Measurements from ENCODE around the gene TCN2. TPM values are rescaled to one million over a fixed set of nuclear protein-coding genes. Genes with fewer than 3 reads are reported as not detected.

TCN2 gene
- total RNA-seq, 4 donors from 2014 or later: 38.2 to 56.1 (median 43.8) TPM

DNA sequence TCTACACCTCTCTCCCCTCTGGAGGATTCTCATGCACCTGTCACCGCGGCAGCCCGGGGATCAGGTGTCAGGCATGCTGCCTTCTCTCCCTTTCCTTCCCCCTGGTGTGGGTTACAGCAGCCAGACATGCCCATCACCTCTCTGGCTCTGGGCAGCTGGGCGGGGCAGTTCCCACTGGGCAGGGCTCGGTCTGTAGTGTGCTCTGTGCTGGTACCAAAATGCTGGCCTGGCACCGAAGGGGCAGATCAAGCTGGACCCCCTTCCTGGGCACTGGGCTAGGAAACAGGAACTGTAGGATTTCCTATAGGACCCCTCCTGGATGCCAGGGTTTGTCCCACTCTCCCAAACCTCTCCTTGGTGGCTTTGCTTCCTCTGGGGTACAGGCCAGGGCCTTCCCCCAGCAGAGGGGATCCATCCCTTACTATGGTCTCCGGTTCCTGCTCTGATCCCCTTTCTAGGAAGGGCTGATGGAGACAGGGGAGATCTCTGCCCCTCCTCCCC, 33.3 kb upstream of the TCN2 start:
- 32 to 51% methylated on average over 4 to 7 of the region's 7 CpGs for WGBS, 2 donors
- H3K4me3 ChIP-seq: peak overlapping the region; percentile 13 to 54 (median 30)

DNA sequence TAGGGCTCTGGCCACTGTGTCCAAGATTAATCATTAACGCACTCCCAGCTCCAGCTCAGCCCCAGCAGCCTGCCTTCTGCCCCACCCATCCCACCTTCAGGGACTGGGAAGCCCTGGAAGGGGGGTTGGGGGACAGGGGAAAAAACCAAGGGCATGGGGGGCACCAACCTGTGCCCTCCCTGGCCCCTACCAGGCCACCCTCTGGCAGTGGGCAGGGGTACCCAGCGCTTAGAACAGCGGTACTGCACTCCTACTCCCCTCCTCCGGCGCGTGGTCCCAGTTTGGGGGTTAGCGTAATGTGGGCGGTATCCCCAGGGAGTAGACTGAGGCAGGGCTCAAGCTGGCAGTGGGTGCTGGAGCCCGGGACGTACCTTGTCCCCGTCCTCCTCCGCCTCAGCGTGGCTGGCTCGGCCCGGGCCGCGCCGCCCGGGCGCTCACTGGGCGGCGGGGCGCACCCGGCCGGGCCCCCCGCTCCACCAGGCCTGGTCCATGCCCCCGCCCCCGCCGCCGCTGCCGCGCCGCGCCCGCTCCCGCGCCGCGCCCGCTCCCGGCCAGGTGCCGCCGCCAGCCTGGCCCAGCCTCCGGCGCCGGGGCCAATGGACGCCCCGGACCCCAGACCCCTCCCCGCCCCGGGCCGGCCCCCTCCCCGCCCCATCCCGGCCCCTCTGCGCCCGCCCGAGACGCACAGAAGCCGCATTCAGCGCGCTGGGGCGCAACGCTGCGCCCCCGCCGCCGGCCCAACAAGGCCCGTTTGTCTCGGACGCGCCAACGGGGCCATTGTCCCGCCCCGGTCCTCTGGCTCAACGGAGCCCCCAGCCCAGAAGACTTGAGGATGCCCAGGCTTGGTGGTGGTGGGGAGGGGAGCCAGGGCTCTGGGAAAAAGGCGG, 32.6 kb upstream of the TCN2 start, which contains the start of gene GAL3ST1:
TSS of gene GAL3ST1 (minus strand) at position 571 of the 887 bp plus-strand sequence. CDS start 17,273 bp downstream, outside the sequence.
- no peak for TF ChIP-seq POLR2A (IDR thresholded peaks at IDR 0.05)
- TF ChIP-seq, protein P1, sequence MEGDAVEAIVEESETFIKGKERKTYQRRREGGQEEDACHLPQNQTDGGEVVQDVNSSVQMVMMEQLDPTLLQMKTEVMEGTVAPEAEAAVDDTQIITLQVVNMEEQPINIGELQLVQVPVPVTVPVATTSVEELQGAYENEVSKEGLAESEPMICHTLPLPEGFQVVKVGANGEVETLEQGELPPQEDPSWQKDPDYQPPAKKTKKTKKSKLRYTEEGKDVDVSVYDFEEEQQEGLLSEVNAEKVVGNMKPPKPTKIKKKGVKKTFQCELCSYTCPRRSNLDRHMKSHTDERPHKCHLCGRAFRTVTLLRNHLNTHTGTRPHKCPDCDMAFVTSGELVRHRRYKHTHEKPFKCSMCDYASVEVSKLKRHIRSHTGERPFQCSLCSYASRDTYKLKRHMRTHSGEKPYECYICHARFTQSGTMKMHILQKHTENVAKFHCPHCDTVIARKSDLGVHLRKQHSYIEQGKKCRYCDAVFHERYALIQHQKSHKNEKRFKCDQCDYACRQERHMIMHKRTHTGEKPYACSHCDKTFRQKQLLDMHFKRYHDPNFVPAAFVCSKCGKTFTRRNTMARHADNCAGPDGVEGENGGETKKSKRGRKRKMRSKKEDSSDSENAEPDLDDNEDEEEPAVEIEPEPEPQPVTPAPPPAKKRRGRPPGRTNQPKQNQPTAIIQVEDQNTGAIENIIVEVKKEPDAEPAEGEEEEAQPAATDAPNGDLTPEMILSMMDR (IDR thresholded peaks at IDR 0.05): no peak
- no peak for TF ChIP-seq EP300 (IDR thresholded peaks at IDR 0.05)
- WGBS, 2 donors: 8 to 20% methylated on average over 3 to 20 of the region's 75 CpGs

More for the DNA sequence above, 33.3 kb upstream of the TCN2 start:
- TF ChIP-seq EP300 (IDR thresholded peaks at IDR 0.05): no peak
- TF ChIP-seq POLR2A (IDR thresholded peaks at IDR 0.05): no peak
- TF ChIP-seq, protein P1 (IDR thresholded peaks at IDR 0.05): no peak
- peaks cover 0 to 35% (median 6%) of the 10 kb centered on the region in 3 donors for H3K36me3 ChIP-seq
- H3K9me3 ChIP-seq: no peaks in the 10 kb centered on the region
- peaks cover 0 to 56% (median 9%) of the 10 kb centered on the region in 4 donors for H3K4me1 ChIP-seq
- peak overlapping the region; percentile 81 to 94 (median 88) for H3K27ac ChIP-seq
- H3K27me3 ChIP-seq: no peaks in the 10 kb centered on the region
- no peak for DNase-seq (ENCODE audit: low spot score in 2 of 2)

DNA sequence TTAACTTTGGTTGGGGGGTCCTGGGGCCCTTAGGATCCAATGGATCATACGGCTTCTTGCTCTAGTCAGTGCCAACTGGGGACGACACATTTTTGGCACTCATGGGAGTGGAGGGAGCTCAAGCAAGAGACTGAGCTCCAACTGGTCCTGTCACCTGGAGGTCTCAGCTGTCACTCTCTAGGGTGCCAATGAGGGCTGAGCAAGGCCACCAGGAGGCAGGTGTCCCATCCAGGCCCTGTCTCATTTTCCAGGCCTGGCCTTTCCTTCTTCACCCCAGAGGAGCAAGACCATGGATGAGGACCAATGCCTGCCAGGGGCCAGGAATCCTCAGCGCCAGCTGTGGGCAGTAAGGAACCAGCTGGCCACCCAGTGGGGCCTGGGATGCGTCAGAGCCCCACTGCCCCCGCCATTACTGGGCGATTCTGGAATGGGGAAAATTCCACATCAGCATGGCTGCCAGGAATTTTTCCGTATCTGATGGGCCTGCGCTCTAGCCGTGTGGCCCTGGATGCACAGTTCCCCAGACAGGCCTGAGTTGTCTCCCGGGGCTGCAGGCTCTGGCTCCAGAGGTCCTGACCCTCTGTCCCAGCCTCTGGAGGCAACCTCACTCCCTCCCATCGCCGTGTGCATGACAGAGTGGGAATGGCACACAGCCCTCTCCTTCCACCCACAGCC, 31.8 kb upstream of the TCN2 start:
- Histone ChIP-seq H3K4me1 (peaks cover 0 to 56% (median 9%) of the 10 kb centered on the region in 4 donors), H3K36me3 (peaks cover 8 to 50% (median 18%) of the 10 kb centered on the region in 3 donors), H3K9me3 (no peaks in the 10 kb centered on the region), H3K4me3 (peak overlapping the region in 3 of 4 donors; percentile 17 to 54 (median 25)), H3K27me3 (no peaks in the 10 kb centered on the region), H3K27ac (peak overlapping the region; percentile 60 to 93 (median 77))
- DNase-seq (ENCODE audit: low spot score in 2 of 2): peak in 1 of 2 donors; percentile 8
- WGBS, 2 donors: 19 to 32% methylated on average over 6 to 10 of the region's 12 CpGs
- TF ChIP-seq EP300 (IDR thresholded peaks at IDR 0.05): peak; percentile 51 to 85
- TF ChIP-seq, protein P1 (IDR thresholded peaks at IDR 0.05): peak in 1 of 5 experiments; percentile 19
- TF ChIP-seq POLR2A (IDR thresholded peaks at IDR 0.05): no peak

More for the DNA sequence above, 32.6 kb upstream of the TCN2 start, which contains the start of gene GAL3ST1:
- Histone ChIP-seq H3K27me3 (no peaks in the 10 kb centered on the region), H3K36me3 (peaks cover under 1 to 42% (median 11%) of the 10 kb centered on the region in 3 donors), H3K9me3 (no peaks in the 10 kb centered on the region), H3K4me1 (peaks cover 0 to 56% (median 9%) of the 10 kb centered on the region in 4 donors), H3K27ac (peak within 1 kb of the TSS; percentile 81 to 94 (median 88)), H3K4me3 (peak within 1 kb of the TSS; percentile 21 to 54 (median 32))
- no peak for DNase-seq (ENCODE audit: low spot score in 2 of 2)

DNA sequence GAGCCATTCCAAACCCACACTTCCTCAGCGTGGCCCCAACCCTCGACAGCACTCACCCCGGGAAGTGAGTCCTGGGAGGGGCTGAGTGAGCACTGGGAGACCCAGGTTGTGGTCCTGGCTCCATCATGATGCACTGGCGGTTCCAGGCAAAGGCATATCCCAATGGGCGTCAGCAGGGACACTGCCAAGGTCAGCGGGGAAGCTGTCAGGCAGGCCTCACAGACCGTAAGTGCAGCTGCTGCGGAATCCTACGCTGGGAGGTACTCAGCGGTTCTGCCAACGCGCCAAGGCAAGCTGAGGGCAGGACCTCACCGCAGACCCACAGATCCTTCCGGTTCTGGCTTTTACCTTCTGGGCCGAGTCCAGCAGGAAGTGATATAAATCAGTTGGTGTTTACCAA, 31.1 kb upstream of the TCN2 start:
- peaks cover 0 to 53% (median 9%) of the 10 kb centered on the region in 4 donors for H3K4me1 ChIP-seq
- no peaks in the 10 kb centered on the region for H3K9me3 ChIP-seq
- TF ChIP-seq, protein P1 (IDR thresholded peaks at IDR 0.05): no peak
- TF ChIP-seq EP300 (IDR thresholded peaks at IDR 0.05): no peak
- no peak for TF ChIP-seq POLR2A (IDR thresholded peaks at IDR 0.05)
- no peak overlapping the region for H3K4me3 ChIP-seq
- peaks cover 10 to 57% (median 26%) of the 10 kb centered on the region in 3 donors for H3K36me3 ChIP-seq
- WGBS, 2 donors: 43 to 62% methylated on average over 15 of the region's 15 CpGs
- DNase-seq (ENCODE audit: low spot score in 2 of 2): no peak
- peak overlapping the region; percentile 60 to 93 (median 77) for H3K27ac ChIP-seq
- H3K27me3 ChIP-seq: no peaks in the 10 kb centered on the region

Measured in tibial nerve (tissue), 4 donors.